Neuron (in vitro differentiated cells): ENCODE results near the gene MROH8.
"Not testable (repeated sequence)": the region's sequence is repeated elsewhere in the genome, so short reads cannot be mapped to it uniquely, and the experiment has no call there.

Source experiments
- H2AFZ ChIP-seq: one replicate; pipeline ENCODE4 v1.6.1; 2013; ENCODE audit warnings: low read depth, mild to moderate bottlenecking, inconsistent platforms, low read length, moderate library complexity
- H3K27me3 ChIP-seq: one replicate; pipeline ENCODE4 v1.6.1; 2013; ENCODE audit warnings: low read length; ENCODE audit not compliant: insufficient read depth
- H3K36me3 ChIP-seq: one replicate; pipeline ENCODE4 v1.6.1; 2013; ENCODE audit warnings: low read length; ENCODE audit not compliant: insufficient read depth
- H3K4me1 ChIP-seq: one replicate; pipeline ENCODE4 v1.6.1; 2013; ENCODE audit warnings: low read length; ENCODE audit not compliant: insufficient read depth
- H3K4me3 ChIP-seq: 2 replicates; pipeline ENCODE4 v1.5.1; 2013; ENCODE audit warnings: mild to moderate bottlenecking, low read length, moderate library complexity
- H3K9me3 ChIP-seq: one replicate; pipeline ENCODE4 v1.6.1; 2013; ENCODE audit warnings: low read length

The MROH8 gene

GRCh38 chr20:37161830-37162549 is 17.4 kb downstream of the MROH8 start:
- Histone ChIP-seq H2AFZ (no peak overlapping the region), H3K36me3 (peaks cover 3% of the 10 kb centered on the region), H3K9me3 (no peaks in the 10 kb centered on the region), H3K4me3 (no peak overlapping the region), H3K4me1 (no peaks in the 10 kb centered on the region), H3K27me3 (no peaks in the 10 kb centered on the region)

GRCh38 chr20:37160683-37161082 is 18.7 kb downstream of the MROH8 start:
- Histone ChIP-seq H3K4me3 (no peak overlapping the region), H2AFZ (no peak overlapping the region), H3K36me3 (peaks cover 3% of the 10 kb centered on the region), H3K27me3 (no peaks in the 10 kb centered on the region), H3K4me1 (no peaks in the 10 kb centered on the region), H3K9me3 (no peaks in the 10 kb centered on the region)

DNA sequence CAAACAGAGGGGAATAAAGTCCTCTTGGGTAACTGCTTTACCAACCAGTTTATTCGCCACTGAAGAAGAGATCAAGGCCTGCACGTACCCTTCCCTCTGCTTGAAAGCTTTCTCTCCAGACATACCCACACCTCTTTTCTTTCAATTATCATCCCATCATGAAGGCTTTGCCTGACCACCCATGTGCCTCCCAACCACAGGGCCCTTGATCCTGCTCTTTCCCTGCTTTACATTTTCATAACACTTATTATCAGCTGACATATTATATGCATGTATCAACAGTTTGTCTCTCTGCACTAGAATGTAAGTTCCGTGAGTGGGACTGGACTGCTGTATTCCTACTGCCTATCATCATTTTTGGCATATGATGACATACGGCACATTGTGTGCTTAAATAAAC is 21.1 kb downstream of the MROH8 start:
- H3K36me3 ChIP-seq: peaks cover 3% of the 10 kb centered on the region
- no peaks in the 10 kb centered on the region for H3K27me3 ChIP-seq
- no peak overlapping the region for H3K4me3 ChIP-seq
- no peak overlapping the region for H2AFZ ChIP-seq
- H3K9me3 ChIP-seq: no peaks in the 10 kb centered on the region
- no peaks in the 10 kb centered on the region for H3K4me1 ChIP-seq

DNA sequence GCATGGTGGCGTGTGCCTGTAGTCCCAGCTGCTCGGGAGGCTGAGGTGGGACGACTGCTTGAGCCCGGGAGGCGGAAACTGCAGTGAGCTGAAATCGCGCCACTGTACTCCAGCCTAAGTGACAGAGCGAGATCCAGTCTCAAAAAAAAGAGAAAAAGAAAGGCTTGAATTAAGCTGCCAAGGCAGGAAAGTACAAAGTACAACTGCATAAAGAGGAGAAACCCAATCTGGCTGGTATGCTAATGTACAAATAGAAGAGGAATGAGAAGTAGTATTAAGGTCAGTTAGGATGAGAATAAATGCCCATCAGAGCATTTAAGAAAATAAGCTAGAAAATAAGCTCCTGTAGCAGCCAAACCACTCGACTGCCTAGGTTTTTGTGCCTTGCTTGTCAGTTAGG is 23.4 kb downstream of the MROH8 start:
- H3K4me3 ChIP-seq: no peak overlapping the region
- H3K36me3 ChIP-seq: peaks cover 3% of the 10 kb centered on the region
- H3K27me3 ChIP-seq: no peaks in the 10 kb centered on the region

DNA sequence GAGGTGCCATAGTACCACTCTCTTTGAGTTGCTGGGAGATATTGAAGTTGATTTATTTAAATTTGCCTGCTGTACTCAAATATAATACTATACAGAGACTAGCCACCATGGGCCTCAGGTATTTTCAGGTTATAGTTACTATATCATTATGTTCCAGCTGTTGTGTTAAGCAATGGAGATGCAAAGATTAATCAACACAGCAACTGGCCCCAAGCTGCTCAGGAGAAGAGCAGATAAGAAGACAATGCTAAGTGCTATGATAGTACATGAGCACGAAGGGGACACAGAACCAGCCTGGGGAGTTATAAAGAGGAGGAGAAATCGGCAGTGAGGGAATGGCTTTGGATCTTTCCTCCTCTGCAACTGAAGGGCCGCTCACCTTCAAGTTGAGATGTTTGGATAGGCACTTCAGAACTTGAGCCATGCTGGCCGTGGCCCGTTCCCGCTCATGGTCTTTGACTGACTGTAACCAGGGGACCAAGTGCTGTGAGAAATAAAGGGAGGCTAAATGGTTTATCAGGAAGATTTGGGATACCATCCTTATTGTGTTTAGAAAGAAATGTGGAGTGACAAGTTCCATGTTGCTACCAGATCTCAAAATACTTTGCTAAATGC is 24.6 kb downstream of the MROH8 start:
- peaks cover 3% of the 10 kb centered on the region for H3K36me3 ChIP-seq
- peaks cover 2% of the 10 kb centered on the region for H3K9me3 ChIP-seq
- H2AFZ ChIP-seq: no peak overlapping the region
- no peak overlapping the region for H3K4me3 ChIP-seq
- H3K4me1 ChIP-seq: no peaks in the 10 kb centered on the region
- no peaks in the 10 kb centered on the region for H3K27me3 ChIP-seq

More for the DNA sequence above, 23.4 kb downstream of the MROH8 start:
- H2AFZ ChIP-seq: no peak overlapping the region
- no peaks in the 10 kb centered on the region for H3K4me1 ChIP-seq
- peaks cover 2% of the 10 kb centered on the region for H3K9me3 ChIP-seq

DNA sequence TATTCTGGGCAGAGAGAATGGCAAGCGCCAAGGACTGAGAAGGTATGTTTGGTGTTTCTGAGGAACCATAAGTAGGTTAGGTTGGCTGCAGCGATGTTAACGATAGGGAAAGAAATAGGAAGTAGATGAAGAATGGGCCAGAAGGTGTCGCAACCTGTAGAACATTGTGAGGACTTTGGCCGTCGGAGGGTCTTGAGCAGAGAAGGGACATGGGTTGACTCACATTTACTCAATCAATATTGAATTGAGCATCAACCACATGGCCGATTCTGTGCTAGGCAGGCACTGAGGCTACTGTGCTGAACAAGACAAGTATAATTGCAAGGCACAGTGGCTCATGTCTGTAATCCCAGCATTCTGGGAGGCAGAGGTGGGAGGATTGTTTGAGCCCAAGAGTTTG is 27.1 kb downstream of the MROH8 start:
- no peaks in the 10 kb centered on the region for H3K4me1 ChIP-seq
- H3K36me3 ChIP-seq: no peaks in the 10 kb centered on the region
- H3K27me3 ChIP-seq: no peaks in the 10 kb centered on the region
- H3K4me3 ChIP-seq: no peak overlapping the region
- no peak overlapping the region for H2AFZ ChIP-seq
- peaks cover 2% of the 10 kb centered on the region for H3K9me3 ChIP-seq

- no peak overlapping the region for H3K4me3 ChIP-seq
- no peak overlapping the region for H2AFZ ChIP-seq
- H3K27me3 ChIP-seq: no peaks in the 10 kb centered on the region
- H3K4me1 ChIP-seq: no peaks in the 10 kb centered on the region
- peaks cover 2% of the 10 kb centered on the region for H3K9me3 ChIP-seq
- H3K36me3 ChIP-seq: no peaks in the 10 kb centered on the region
These were observed 27.8 kb downstream of the MROH8 start for GRCh38 chr20:37151529-37151928.

- not testable (repeated sequence) for H3K4me3 ChIP-seq, H3K4me1 ChIP-seq, H3K27me3 ChIP-seq, H2AFZ ChIP-seq, H3K36me3 ChIP-seq, H3K9me3 ChIP-seq
These were observed 28.5 kb downstream of the MROH8 start for GRCh38 chr20:37150864-37151263.

DNA sequence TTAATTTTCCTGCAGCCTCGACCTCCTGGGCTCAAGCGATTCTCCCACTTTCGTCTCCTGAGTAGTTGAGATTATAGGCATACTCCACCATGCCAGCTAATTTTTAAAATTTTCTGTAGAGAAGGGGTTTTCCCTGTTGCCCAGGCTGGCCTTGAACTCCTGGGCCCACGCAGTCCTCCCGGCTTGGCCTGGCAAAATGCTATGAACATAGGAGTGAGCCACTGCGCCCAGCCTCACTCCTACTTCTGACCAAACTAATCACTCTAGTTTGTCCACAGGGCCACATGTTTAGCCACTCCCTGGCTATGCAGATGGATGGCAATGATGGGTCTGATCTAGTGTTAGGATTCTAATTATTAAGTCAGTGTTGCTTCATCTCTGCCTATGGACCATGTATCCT is 32.1 kb downstream of the MROH8 start:
- H3K9me3 ChIP-seq: peaks cover under 1% of the 10 kb centered on the region
- no peak overlapping the region for H2AFZ ChIP-seq
- H3K36me3 ChIP-seq: no peaks in the 10 kb centered on the region
- H3K4me3 ChIP-seq: no peak overlapping the region
- H3K27me3 ChIP-seq: no peaks in the 10 kb centered on the region
- H3K4me1 ChIP-seq: no peaks in the 10 kb centered on the region

GRCh38 chr20:37144856-37145404 is 34.4 kb downstream of the MROH8 start:
- H3K36me3 ChIP-seq: no peaks in the 10 kb centered on the region
- no peaks in the 10 kb centered on the region for H3K4me1 ChIP-seq
- H3K9me3 ChIP-seq: no peaks in the 10 kb centered on the region
- no peak overlapping the region for H3K4me3 ChIP-seq
- H3K27me3 ChIP-seq: no peaks in the 10 kb centered on the region
- no peak overlapping the region for H2AFZ ChIP-seq

GRCh38 chr20:37142708-37143107 is 36.6 kb downstream of the MROH8 start:
- H3K9me3 ChIP-seq: no peaks in the 10 kb centered on the region

GRCh38 chr20:37137547-37137946 is 41.8 kb downstream of the MROH8 start:
- Histone ChIP-seq H2AFZ (no peak overlapping the region), H3K36me3 (no peaks in the 10 kb centered on the region), H3K4me3 (no peak overlapping the region), H3K27me3 (no peaks in the 10 kb centered on the region), H3K4me1 (no peaks in the 10 kb centered on the region), H3K9me3 (no peaks in the 10 kb centered on the region)

More at GRCh38 chr20:37142708-37143107, 36.6 kb downstream of the MROH8 start:
- no peak overlapping the region for H3K4me3 ChIP-seq
- H3K27me3 ChIP-seq: no peaks in the 10 kb centered on the region
- H3K4me1 ChIP-seq: no peaks in the 10 kb centered on the region
- H3K36me3 ChIP-seq: no peaks in the 10 kb centered on the region
- H2AFZ ChIP-seq: no peak overlapping the region

DNA sequence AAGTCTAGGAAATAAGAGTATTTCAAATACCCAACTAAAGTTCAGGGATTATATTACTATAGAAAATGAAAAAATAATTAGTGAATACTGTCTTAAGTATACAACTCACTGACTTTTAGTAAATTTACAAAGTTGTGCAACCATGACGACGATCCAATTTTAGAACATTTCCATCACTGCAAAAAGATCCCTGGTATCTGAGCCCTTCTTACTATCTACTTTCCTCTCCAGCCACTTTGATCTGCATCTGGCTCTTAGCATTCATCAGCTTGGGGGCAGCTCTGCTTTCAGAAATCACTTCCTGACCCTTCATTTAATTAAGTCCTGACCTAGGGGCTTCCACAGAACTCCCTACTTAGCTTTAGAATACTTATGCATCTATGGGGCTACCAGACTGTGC is 45.4 kb downstream of the MROH8 start:
- Histone ChIP-seq H3K4me1 (no peaks in the 10 kb centered on the region), H3K4me3 (no peak overlapping the region), H3K36me3 (no peaks in the 10 kb centered on the region), H3K27me3 (no peaks in the 10 kb centered on the region), H2AFZ (no peak overlapping the region), H3K9me3 (no peaks in the 10 kb centered on the region)
